Keratinocyte (primary cell): ENCODE data around the gene JOSD2. TPM values are rescaled to one million over a fixed set of nuclear protein-coding genes. Genes with fewer than 3 reads are reported as not detected.
A peak's percentile ranks its signal among the peaks of the same experiment; 100 is the strongest.

Source experiments
- DNase-seq: peaks from one replicate; pipeline ENCODE4 v3.0.0-alpha.2; 2011; ENCODE audit warnings: low read depth, missing footprints, low spot score
- FAIRE-seq: peaks from 2 replicates; lab custom pipeline; 2011; peaks lifted over from hg19 to GRCh38; lab: Jason Lieb, UNC
- H2AFZ ChIP-seq: 2 replicates; pipeline ENCODE4 v1.6.0; 2012; ENCODE audit warnings: low read length, control low read depth, inconsistent platforms; ENCODE audit not compliant: control insufficient read depth
- H3K27ac ChIP-seq: 2 replicates; pipeline ENCODE4 v1.5.1; 2011; ENCODE audit warnings: low read length; ENCODE audit not compliant: control insufficient read depth, insufficient read depth
- H3K27me3 ChIP-seq: 3 replicates; pipeline ENCODE4 v1.6.0; 2011; ENCODE audit warnings: low read length; ENCODE audit not compliant: control insufficient read depth, insufficient read depth; ENCODE audit errors: extremely low read depth
- H3K36me3 ChIP-seq, 2 experiments: 2 replicates in 1 of 2; 3 replicates in 1 of 2; pipeline ENCODE4 v1.5.1; 2011; ENCODE audit warnings: low read length in 2 of 2, mild to moderate bottlenecking in 1 of 2; ENCODE audit not compliant: control insufficient read depth in 2 of 2, insufficient read depth in 2 of 2; ENCODE audit errors: extremely low read depth in 1 of 2
- H3K4me1 ChIP-seq: 3 replicates; pipeline ENCODE4 v1.5.1; 2011; ENCODE audit warnings: low read length; ENCODE audit not compliant: control insufficient read depth, insufficient read depth; ENCODE audit errors: extremely low read depth
- H3K4me2 ChIP-seq: 3 replicates; pipeline ENCODE4 v1.6.0; 2011; ENCODE audit warnings: low read depth, low read length; ENCODE audit not compliant: control insufficient read depth, insufficient read depth; ENCODE audit errors: extremely low read depth
- H3K4me3 ChIP-seq, 3 experiments: fragments of 200-600 bp in 1 of 3; sonication (generic) in 1 of 3; 2 replicates in 2 of 3; 3 replicates in 1 of 3; pipeline ENCODE4 v1.5.1; 2011 to 2016; ENCODE audit warnings: low read length in 3 of 3, mild to moderate bottlenecking in 3 of 3, control low read depth in 2 of 3, inconsistent platforms in 1 of 3, low read depth in 1 of 3, mixed read lengths in 1 of 3, mixed run types in 1 of 3, moderate library complexity in 1 of 3; ENCODE audit not compliant: control insufficient read depth in 2 of 3, insufficient read depth in 2 of 3; ENCODE audit errors: extremely low read depth in 1 of 3
- H3K79me2 ChIP-seq: 2 replicates; pipeline ENCODE4 v1.6.0; 2012; ENCODE audit warnings: low read length; ENCODE audit not compliant: control insufficient read depth, insufficient read depth
- H3K9ac ChIP-seq: 3 replicates; pipeline ENCODE4 v1.6.0; 2011; ENCODE audit warnings: low read length; ENCODE audit not compliant: control insufficient read depth, insufficient read depth; ENCODE audit errors: extremely low read depth
- H3K9me1 ChIP-seq: 3 replicates; pipeline ENCODE4 v1.6.0; 2011; ENCODE audit warnings: low read length; ENCODE audit not compliant: control insufficient read depth, insufficient read depth; ENCODE audit errors: extremely low read depth
- H3K9me3 ChIP-seq: 2 replicates; pipeline ENCODE4 v1.5.1; 2012; ENCODE audit warnings: low read depth, low read length; ENCODE audit not compliant: control insufficient read depth
- H4K20me1 ChIP-seq: 3 replicates; pipeline ENCODE4 v1.6.0; 2011; ENCODE audit warnings: low read length; ENCODE audit not compliant: control insufficient read depth, insufficient read depth; ENCODE audit errors: extremely low read depth
- CTCF ChIP-seq, 3 experiments: IDR thresholded peaks in 1 of 3; conservative IDR thresholded peaks in 1 of 3; optimal IDR thresholded peaks in 1 of 3; 2 replicates in 2 of 3; 3 replicates in 1 of 3; pipeline versions ENCODE3 to v1.5.1; 2011; ENCODE audit warnings: low read length in 3 of 3, mild to moderate bottlenecking in 3 of 3, moderate library complexity in 2 of 3, control low read depth in 1 of 3, inconsistent platforms in 1 of 3; ENCODE audit not compliant: insufficient read depth in 2 of 3; ENCODE audit errors: extremely low read depth in 1 of 3
- EZH2 ChIP-seq: IDR thresholded peaks from one replicate; pipeline ENCODE4 v1.6.1; 2012; ENCODE audit warnings: inconsistent platforms, mild to moderate bottlenecking, low read length, moderate library complexity
- dilution Hi-C: fragments of 300-500 bp; cut with MboI; formaldehyde crosslinking; loops from one replicate; pipeline ENCODE4 v1.7.0; 2020; ENCODE audit warnings: low sequenced_read_pairs; ENCODE audit not compliant: extremely low pct_ligation_motif_present
- polyA plus RNA-seq, 5 experiments: library from polyadenylated mRNA; depleted of rRNA in 3 of 5; stranded (reverse) in 3 of 5; stranded (forward) in 1 of 5; unstranded in 1 of 5; fragments of >200 nt; gene quantifications; 1 replicate in 1 of 5; 2 replicates in 3 of 5; 3 replicates in 1 of 5; pipeline versions ENCODE4 v1.2.1 to v1.2.3, GENCODE V29; 2011 to 2012; ENCODE audit warnings: missing spikeins in 2 of 5, low read depth in 1 of 5, low replicate concordance in 1 of 5

The JOSD2 gene
- polyA plus RNA-seq, 1 donor (not counting 4 experiments of a cell fraction or from before 2014, with no cell fraction given) = 18.7 TPM

- H2AFZ ChIP-seq = no peak overlapping the region
- no peaks in the 10 kb centered on the region for H3K9me3 ChIP-seq
- no peak overlapping the region for H3K4me3 ChIP-seq
- no peak overlapping the region for H3K27ac ChIP-seq
- H3K79me2 ChIP-seq = no peaks in the 10 kb centered on the region
- no peak for DNase-seq
- no peak for FAIRE-seq
- H3K27me3 ChIP-seq = peaks cover 11% of the 10 kb centered on the region
- H3K4me2 ChIP-seq = no peak overlapping the region
- no peaks in the 10 kb centered on the region for H4K20me1 ChIP-seq
- H3K4me1 ChIP-seq = no peaks in the 10 kb centered on the region
- dilution Hi-C loops = no loop called here
- no peaks in the 10 kb centered on the region for H3K9me1 ChIP-seq
- H3K36me3 ChIP-seq = no peaks in the 10 kb centered on the region
- no peak overlapping the region for H3K9ac ChIP-seq
- TF ChIP-seq EZH2 (no peak), CTCF (optimal IDR thresholded peaks at IDR 0.05 in 1 of 3, IDR thresholded peaks at IDR 0.05 in 1 of 3, conservative IDR thresholded peaks at IDR 0.05 in 1 of 3; ENCODE audit: extremely low read depth in 1 of 3, insufficient read depth in 2 of 3, low read length in 3 of 3) (no peak)
Measured at GRCh38 chr19:50466706-50467039, 44.3 kb downstream of the JOSD2 start.

GRCh38 chr19:50465986-50466705 lies 44.8 kb downstream of the JOSD2 start:
- H3K9ac ChIP-seq = no peak overlapping the region

More at GRCh38 chr19:50465986-50466705, 44.8 kb downstream of the JOSD2 start:
- DNase-seq = no peak
- H3K79me2 ChIP-seq = no peaks in the 10 kb centered on the region
- H3K9me1 ChIP-seq = no peaks in the 10 kb centered on the region
- no peak for FAIRE-seq
- H3K4me2 ChIP-seq = no peak overlapping the region
- H3K4me3 ChIP-seq = no peak overlapping the region
- peak in 1 of 3 experiments; percentile 15 for TF ChIP-seq CTCF (optimal IDR thresholded peaks at IDR 0.05 in 1 of 3, IDR thresholded peaks at IDR 0.05 in 1 of 3, conservative IDR thresholded peaks at IDR 0.05 in 1 of 3; ENCODE audit: extremely low read depth in 1 of 3, insufficient read depth in 2 of 3, low read length in 3 of 3)
- TF ChIP-seq EZH2 = no peak
- H3K9me3 ChIP-seq = no peaks in the 10 kb centered on the region
- no peak overlapping the region for H2AFZ ChIP-seq
- dilution Hi-C loops = no loop called here
- H3K27me3 ChIP-seq = peaks cover 11% of the 10 kb centered on the region
- no peaks in the 10 kb centered on the region for H3K4me1 ChIP-seq
- H3K36me3 ChIP-seq = no peaks in the 10 kb centered on the region
- no peaks in the 10 kb centered on the region for H4K20me1 ChIP-seq
- no peak overlapping the region for H3K27ac ChIP-seq
